RWPE2 (cell line): ENCODE results near the gene ULK2.

Source experiments
- ATAC-seq: fragments of 200-7000 bp; cut with Tn5 transposase; 3 replicates; pipeline ENCODE4 v1.9.1; 2021; ENCODE audit warnings: low read depth
- DNase-seq: peaks from one replicate; pipeline ENCODE4 v3.0.0-alpha.2; 2020; ENCODE audit warnings: low spot score
- H3K27ac ChIP-seq: fragments of 450-650 bp; 2 replicates; pipeline ENCODE4 v1.5.1; 2017; ENCODE audit warnings: mild to moderate bottlenecking; ENCODE audit not compliant: poor library complexity, severe bottlenecking
- H3K27me3 ChIP-seq: fragments of 250-450 bp; sonication (Bioruptor Pico); 2 replicates; pipeline ENCODE4 v1.5.1; 2021; ENCODE audit warnings: mild to moderate bottlenecking, moderate library complexity; ENCODE audit not compliant: insufficient read depth, poor library complexity, severe bottlenecking
- H3K36me3 ChIP-seq: fragments of 250-450 bp; sonication (Bioruptor Pico); 2 replicates; pipeline ENCODE4 v1.5.1; 2020; ENCODE audit warnings: low read depth, mild to moderate bottlenecking, moderate library complexity
- H3K4me1 ChIP-seq: fragments of 250-450 bp; sonication (Bioruptor Pico); 2 replicates; pipeline ENCODE4 v1.5.1; 2021; ENCODE audit warnings: mild to moderate bottlenecking, moderate library complexity; ENCODE audit not compliant: insufficient read depth, poor library complexity, severe bottlenecking
- H3K4me3 ChIP-seq: fragments of 250-450 bp; sonication (Bioruptor Pico); 2 replicates; pipeline ENCODE4 v1.5.1; 2021; ENCODE audit warnings: mild to moderate bottlenecking, moderate library complexity; ENCODE audit not compliant: severe bottlenecking
- H3K9me3 ChIP-seq: fragments of 250-450 bp; sonication (Bioruptor Pico); 2 replicates; pipeline ENCODE4 v1.5.1; 2021; ENCODE audit warnings: mild to moderate bottlenecking, moderate library complexity; ENCODE audit not compliant: severe bottlenecking
- TF ChIP-seq, protein P1 (sequence below): fragments of 450-650 bp; IDR thresholded peaks from one replicate; pipeline ENCODE4 v1.5.1; 2017; ENCODE audit warnings: mild to moderate bottlenecking, moderate library complexity; ENCODE audit not compliant: poor library complexity, severe bottlenecking

ULK2 gene

DNA sequence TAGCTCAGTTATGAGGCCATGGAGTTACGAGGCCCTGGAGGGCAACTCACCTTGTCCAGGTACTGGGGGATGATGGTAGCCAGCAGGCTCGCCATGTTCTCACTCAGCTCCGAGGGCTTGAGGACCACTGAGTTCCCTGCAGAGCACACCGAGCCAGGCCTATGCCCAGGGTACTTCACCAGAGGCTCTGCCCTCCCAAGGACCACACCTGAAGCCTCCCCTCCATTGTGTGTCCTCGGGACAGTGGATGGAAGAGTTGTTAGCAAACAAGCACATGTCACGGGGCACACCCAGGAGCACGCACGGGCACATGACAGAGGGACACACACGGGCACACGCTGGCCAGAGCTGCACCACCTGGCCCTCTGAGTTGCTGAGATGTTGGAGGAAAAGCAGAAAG lies 125.2 kb downstream of the ULK2 start:
- ATAC-seq (no peak), DNase-seq (no peak)
- TF ChIP-seq, protein P1, sequence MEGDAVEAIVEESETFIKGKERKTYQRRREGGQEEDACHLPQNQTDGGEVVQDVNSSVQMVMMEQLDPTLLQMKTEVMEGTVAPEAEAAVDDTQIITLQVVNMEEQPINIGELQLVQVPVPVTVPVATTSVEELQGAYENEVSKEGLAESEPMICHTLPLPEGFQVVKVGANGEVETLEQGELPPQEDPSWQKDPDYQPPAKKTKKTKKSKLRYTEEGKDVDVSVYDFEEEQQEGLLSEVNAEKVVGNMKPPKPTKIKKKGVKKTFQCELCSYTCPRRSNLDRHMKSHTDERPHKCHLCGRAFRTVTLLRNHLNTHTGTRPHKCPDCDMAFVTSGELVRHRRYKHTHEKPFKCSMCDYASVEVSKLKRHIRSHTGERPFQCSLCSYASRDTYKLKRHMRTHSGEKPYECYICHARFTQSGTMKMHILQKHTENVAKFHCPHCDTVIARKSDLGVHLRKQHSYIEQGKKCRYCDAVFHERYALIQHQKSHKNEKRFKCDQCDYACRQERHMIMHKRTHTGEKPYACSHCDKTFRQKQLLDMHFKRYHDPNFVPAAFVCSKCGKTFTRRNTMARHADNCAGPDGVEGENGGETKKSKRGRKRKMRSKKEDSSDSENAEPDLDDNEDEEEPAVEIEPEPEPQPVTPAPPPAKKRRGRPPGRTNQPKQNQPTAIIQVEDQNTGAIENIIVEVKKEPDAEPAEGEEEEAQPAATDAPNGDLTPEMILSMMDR: no peak
- H3K4me1 ChIP-seq: peaks cover 8% of the 10 kb centered on the region
- H3K27me3 ChIP-seq: no peaks in the 10 kb centered on the region
- no peaks in the 10 kb centered on the region for H3K36me3 ChIP-seq
- H3K9me3 ChIP-seq: no peaks in the 10 kb centered on the region
- no peak overlapping the region for H3K4me3 ChIP-seq
- H3K27ac ChIP-seq: no peak overlapping the region

GRCh38 chr17:19741832-19742457 lies 125.8 kb downstream of the ULK2 start:
- Histone ChIP-seq H3K36me3 (no peaks in the 10 kb centered on the region), H3K27me3 (no peaks in the 10 kb centered on the region)
- no peak for ATAC-seq

DNA sequence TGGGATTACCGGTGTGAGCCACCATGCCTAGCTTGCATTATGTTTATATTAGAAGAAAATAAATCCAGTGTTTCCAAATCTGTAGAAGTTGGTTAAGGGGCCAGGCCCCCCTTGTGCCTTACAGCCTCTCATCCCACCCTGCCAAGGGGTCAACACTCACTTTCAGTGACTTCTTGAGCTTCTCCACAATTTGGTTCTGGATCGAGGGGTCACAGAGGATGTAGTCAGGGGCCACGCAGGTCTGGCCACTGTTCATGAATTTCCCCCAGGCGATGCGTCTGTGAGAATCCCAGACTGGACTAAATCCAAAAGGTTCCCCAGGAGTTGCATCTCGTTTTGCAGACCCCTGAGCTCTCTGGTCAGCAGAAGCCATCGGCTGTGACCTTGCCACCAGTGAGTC lies 126.8 kb downstream of the ULK2 start:
- H3K4me3 ChIP-seq: no peak overlapping the region
- H3K4me1 ChIP-seq: peaks cover 8% of the 10 kb centered on the region
- H3K36me3 ChIP-seq: no peaks in the 10 kb centered on the region
- TF ChIP-seq, protein P1: no peak
- DNase-seq: no peak
- H3K9me3 ChIP-seq: no peaks in the 10 kb centered on the region
- H3K27me3 ChIP-seq: no peaks in the 10 kb centered on the region
- ATAC-seq: no peak
- no peak overlapping the region for H3K27ac ChIP-seq

More at GRCh38 chr17:19741832-19742457, 125.8 kb downstream of the ULK2 start:
- DNase-seq: peak; percentile 44
- H3K4me1 ChIP-seq: peaks cover 8% of the 10 kb centered on the region
- TF ChIP-seq, protein P1: no peak
- no peaks in the 10 kb centered on the region for H3K9me3 ChIP-seq
- H3K27ac ChIP-seq: no peak overlapping the region
- H3K4me3 ChIP-seq: no peak overlapping the region

- no peaks in the 10 kb centered on the region for H3K4me1 ChIP-seq
- ATAC-seq: no peak
Measured at GRCh38 chr17:19739241-19740201, 128.2 kb downstream of the ULK2 start.

More at GRCh38 chr17:19739241-19740201, 128.2 kb downstream of the ULK2 start:
- no peak overlapping the region for H3K4me3 ChIP-seq
- no peaks in the 10 kb centered on the region for H3K36me3 ChIP-seq
- TF ChIP-seq, protein P1: no peak
- H3K9me3 ChIP-seq: no peaks in the 10 kb centered on the region
- H3K27ac ChIP-seq: no peak overlapping the region
- DNase-seq: no peak
- no peaks in the 10 kb centered on the region for H3K27me3 ChIP-seq
